ENCODE results near the gene ZNF366.

DNA sequence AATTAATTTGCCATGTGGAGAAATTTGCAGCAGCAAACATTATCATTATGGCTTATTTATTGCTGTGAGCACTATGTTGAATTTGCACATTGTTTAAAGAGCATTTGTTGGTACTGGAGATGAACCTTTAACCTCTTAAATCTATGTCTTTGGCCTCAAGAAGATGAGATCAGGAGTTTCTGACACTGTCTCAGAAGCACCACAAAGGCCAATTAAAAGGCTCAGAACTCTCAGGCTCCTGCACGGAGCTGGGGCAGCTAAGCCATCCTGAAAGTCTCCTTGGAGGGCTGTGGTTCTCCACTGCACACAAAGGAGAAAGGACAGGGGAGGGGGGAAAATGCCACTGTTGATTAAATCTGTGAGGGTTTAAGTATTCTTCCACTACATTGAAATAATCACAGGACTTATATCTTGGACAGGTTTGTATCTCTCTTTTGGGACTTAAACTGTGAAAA lies 33.1 kb downstream of the ZNF366 start:
- no peak for TF ChIP-seq BHLHE40 (IDR thresholded peaks at IDR 0.05; ENCODE audit: borderline replicate concordance)
- no peak for TF ChIP-seq SUZ12 (IDR thresholded peaks at IDR 0.05)
- TF ChIP-seq NFRKB (IDR thresholded peaks at IDR 0.05): no peak

Measured in HEK293T (cell line).